GM23338 (cell line): Measurements from ENCODE around the gene FOXP1.

Experiments used
- CREB1 ChIP-seq: fragments of 250-450 bp; sonication (Bioruptor Pico); IDR thresholded peaks from 2 replicates; pipeline ENCODE4 v1.5.0; 2020; ENCODE audit warnings: low read depth, mild to moderate bottlenecking, moderate library complexity
- CTCF ChIP-seq, 2 experiments: fragments of 200-600 bp in 1 of 2; sonication (generic) in 1 of 2; conservative IDR thresholded peaks; 2 replicates each; pipeline versions ENCODE4 v1.5.1 to v1.6.1; 2016 to 2017; ENCODE audit warnings: antibody characterized with exemption in 2 of 2, low read depth in 2 of 2, mild to moderate bottlenecking in 2 of 2, moderate library complexity in 1 of 2
- EZH2 ChIP-seq: fragments of 200-600 bp; sonication (generic); IDR thresholded peaks from one replicate; pipeline ENCODE4 v1.8.0; 2017; ENCODE audit warnings: antibody characterized with exemption, mild to moderate bottlenecking, low read depth; ENCODE audit not compliant: unreplicated experiment
- POLR2AphosphoS5 ChIP-seq: IDR thresholded peaks from 2 replicates; pipeline ENCODE4 v1.6.1; 2016; ENCODE audit warnings: antibody characterized with exemption, low read depth
- REST ChIP-seq: IDR thresholded peaks from one replicate; pipeline ENCODE4 v1.6.1; 2018; ENCODE audit warnings: antibody characterized with exemption; ENCODE audit not compliant: unreplicated experiment
- STAT1 ChIP-seq: IDR thresholded peaks from one replicate; pipeline ENCODE4 v1.6.1; 2016; ENCODE audit warnings: antibody characterized with exemption; ENCODE audit not compliant: unreplicated experiment
- ZNF462 ChIP-seq: fragments of 250-450 bp; sonication (Bioruptor Pico); IDR thresholded peaks from 2 replicates; pipeline ENCODE4 v1.5.0; 2020; ENCODE audit warnings: mild to moderate bottlenecking, moderate library complexity

GRCh38 chr3:71372241-71372768 is 211.2 kb downstream of the FOXP1 start:
- TF ChIP-seq STAT1 (no peak), CTCF (conservative IDR thresholded peaks at IDR 0.05; ENCODE audit: low read depth in 2 of 2) (no peak), CREB1 (no peak), POLR2AphosphoS5 (no peak), EZH2 (no peak), REST (no peak), ZNF462 (CRISPR knock-in tag) (no peak)
